Karpas-422 (cell line): Measurements from ENCODE around the gene STK40. TPM values are rescaled to one million over a fixed set of nuclear protein-coding genes. Genes with fewer than 3 reads are reported as not detected.

Source experiments
- DNase-seq: peaks from one replicate; pipeline ENCODE4 v3.0.0-alpha.2; 2015
- H2AFZ ChIP-seq: fragments of 200-600 bp; sonication (generic); 2 replicates; pipeline ENCODE4 v1.6.1; 2014; ENCODE audit warnings: antibody characterized with exemption, low read length, mixed read lengths
- H3K27ac ChIP-seq: fragments of 200-600 bp; sonication (generic); 2 replicates; pipeline ENCODE4 v1.5.1; 2014; ENCODE audit warnings: mild to moderate bottlenecking, low read length, moderate library complexity
- H3K27me3 ChIP-seq: fragments of 200-600 bp; sonication (generic); 2 replicates; pipeline ENCODE4 v1.6.1; 2014; ENCODE audit warnings: low read length, mixed read lengths
- H3K36me3 ChIP-seq: fragments of 200-600 bp; sonication (generic); 2 replicates; pipeline ENCODE4 v1.6.1; 2014; ENCODE audit warnings: low read length, mixed read lengths; ENCODE audit not compliant: insufficient read depth
- H3K4me1 ChIP-seq: fragments of 200-600 bp; sonication (generic); 2 replicates; pipeline ENCODE4 v1.6.1; 2014; ENCODE audit warnings: mild to moderate bottlenecking, low read length, mixed read lengths
- H3K4me2 ChIP-seq: fragments of 200-600 bp; sonication (generic); 2 replicates; pipeline ENCODE4 v1.6.1; 2014; ENCODE audit warnings: low read length, low read depth, mild to moderate bottlenecking; ENCODE audit not compliant: poor library complexity, severe bottlenecking
- H3K4me3 ChIP-seq: fragments of 200-600 bp; sonication (generic); 2 replicates; pipeline ENCODE4 v1.5.1; 2014; ENCODE audit warnings: mild to moderate bottlenecking, antibody characterized with exemption, low read length, mixed read lengths
- H3K79me2 ChIP-seq: fragments of 200-600 bp; sonication (generic); 2 replicates; pipeline ENCODE4 v1.6.1; 2014; ENCODE audit warnings: mild to moderate bottlenecking, low read length, mixed read lengths
- H3K9ac ChIP-seq: fragments of 200-600 bp; sonication (generic); 2 replicates; pipeline ENCODE4 v1.6.0; 2014; ENCODE audit warnings: low read length
- H3K9me2 ChIP-seq: fragments of 200-600 bp; sonication (generic), shearing (Covaris generic); replicated peaks from 2 replicates; pipeline ENCODE4 v1.6.0; 2014; ENCODE audit warnings: mild to moderate bottlenecking, low read length, moderate library complexity; ENCODE audit not compliant: insufficient read depth
- H3K9me3 ChIP-seq: fragments of 300-700, 200-600 bp; sonication (generic); 2 replicates; pipeline ENCODE4 v1.6.1; 2014; ENCODE audit warnings: low read length, mixed read lengths
- H4K20me1 ChIP-seq: fragments of 200-600 bp; sonication (generic); 2 replicates; pipeline ENCODE4 v1.6.1; 2014; ENCODE audit warnings: mild to moderate bottlenecking, antibody characterized with exemption, low read length, low read depth; ENCODE audit not compliant: insufficient read depth
- total RNA-seq: library from RNA; depleted of rRNA; stranded (reverse); fragments of >200 nt; shearing (Covaris generic); gene quantifications from 2 replicates; pipeline ENCODE4 v1.2.3, GENCODE V29; 2014; ENCODE audit warnings: low replicate concordance

The STK40 gene
- total RNA-seq, 1 experiment from 2014 or later: 27.0 TPM

- no peaks in the 10 kb centered on the region for H3K9me2 ChIP-seq
- H3K4me2 ChIP-seq: peak overlapping the region; percentile 73
Observed at GRCh38 chr1:36305915-36306209, 79.9 kb downstream of the STK40 start.

GRCh38 chr1:36304970-36305914, 80.5 kb downstream of the STK40 start:
- Histone ChIP-seq H3K9ac (peak overlapping the region; percentile 72; the same call in 1 of the 2 replicates), H3K27ac (no peak overlapping the region), H3K4me3 (no peak overlapping the region; the same call in 1 of the 2 replicates), H4K20me1 (no peaks in the 10 kb centered on the region), H3K36me3 (peaks cover 25% of the 10 kb centered on the region; the same call in 1 of the 2 replicates), H2AFZ (no peak overlapping the region), H3K4me1 (peaks cover 20% of the 10 kb centered on the region), H3K27me3 (no peaks in the 10 kb centered on the region), H3K79me2 (peaks cover 13% of the 10 kb centered on the region), H3K9me2 (no peaks in the 10 kb centered on the region), H3K9me3 (no peaks in the 10 kb centered on the region), H3K4me2 (no peak overlapping the region)
- no peak for DNase-seq

More at GRCh38 chr1:36305915-36306209, 79.9 kb downstream of the STK40 start:
- H4K20me1 ChIP-seq: no peaks in the 10 kb centered on the region
- H3K9ac ChIP-seq: peak overlapping the region; percentile 72
- peak overlapping the region; percentile 69; the same call in 1 of the 2 replicates for H3K4me3 ChIP-seq
- no peak overlapping the region for H2AFZ ChIP-seq
- H3K36me3 ChIP-seq: peaks cover 23% of the 10 kb centered on the region
- H3K27ac ChIP-seq: no peak overlapping the region
- H3K27me3 ChIP-seq: no peaks in the 10 kb centered on the region
- H3K79me2 ChIP-seq: peaks cover 13% of the 10 kb centered on the region
- peaks cover 20% of the 10 kb centered on the region for H3K4me1 ChIP-seq
- no peak for DNase-seq
- H3K9me3 ChIP-seq: no peaks in the 10 kb centered on the region

GRCh38 chr1:36304521-36304920, 81.2 kb downstream of the STK40 start:
- Histone ChIP-seq H3K9me3 (no peaks in the 10 kb centered on the region), H3K79me2 (peaks cover 13% of the 10 kb centered on the region), H3K4me3 (no peak overlapping the region), H3K36me3 (peaks cover 29% of the 10 kb centered on the region; the same call in 1 of the 2 replicates), H3K27me3 (no peaks in the 10 kb centered on the region), H3K9me2 (no peaks in the 10 kb centered on the region), H3K4me1 (peaks cover 20% of the 10 kb centered on the region), H3K27ac (no peak overlapping the region), H3K4me2 (no peak overlapping the region), H2AFZ (no peak overlapping the region), H3K9ac (no peak overlapping the region), H4K20me1 (no peaks in the 10 kb centered on the region)
- DNase-seq: no peak

- H3K79me2 ChIP-seq: peaks cover 13% of the 10 kb centered on the region
- H3K27ac ChIP-seq: no peak overlapping the region
- no peak overlapping the region for H2AFZ ChIP-seq
- no peak overlapping the region for H3K4me3 ChIP-seq
- H4K20me1 ChIP-seq: no peaks in the 10 kb centered on the region
- H3K27me3 ChIP-seq: no peaks in the 10 kb centered on the region
- H3K36me3 ChIP-seq: peaks cover 29% of the 10 kb centered on the region; the same call in 1 of the 2 replicates
- DNase-seq: no peak
- no peak overlapping the region for H3K9ac ChIP-seq
- no peaks in the 10 kb centered on the region for H3K9me3 ChIP-seq
- peaks cover 20% of the 10 kb centered on the region for H3K4me1 ChIP-seq
- no peaks in the 10 kb centered on the region for H3K9me2 ChIP-seq
- no peak overlapping the region for H3K4me2 ChIP-seq
Observed at GRCh38 chr1:36303650-36304360, 81.9 kb downstream of the STK40 start.

GRCh38 chr1:36303244-36303643, 82.5 kb downstream of the STK40 start:
- Histone ChIP-seq H3K9ac (no peak overlapping the region), H3K27me3 (no peaks in the 10 kb centered on the region), H3K4me2 (no peak overlapping the region), H3K4me1 (peaks cover 20% of the 10 kb centered on the region), H3K4me3 (no peak overlapping the region), H3K9me2 (no peaks in the 10 kb centered on the region), H3K27ac (no peak overlapping the region), H3K36me3 (peaks cover 30% of the 10 kb centered on the region; the same call in 1 of the 2 replicates), H4K20me1 (no peaks in the 10 kb centered on the region), H3K9me3 (no peaks in the 10 kb centered on the region), H3K79me2 (peaks cover 10% of the 10 kb centered on the region), H2AFZ (no peak overlapping the region)
- DNase-seq: no peak

- Histone ChIP-seq H3K4me2 (no peak overlapping the region), H3K36me3 (peaks cover 35% of the 10 kb centered on the region; the same call in 1 of the 2 replicates)
Observed at GRCh38 chr1:36301220-36301619, 84.5 kb downstream of the STK40 start.

GRCh38 chr1:36300526-36300925, 85.2 kb downstream of the STK40 start:
- H3K4me1 ChIP-seq: peaks cover under 1% of the 10 kb centered on the region; the same call in 1 of the 2 replicates
- no peaks in the 10 kb centered on the region for H3K9me3 ChIP-seq
- H2AFZ ChIP-seq: no peak overlapping the region
- H4K20me1 ChIP-seq: no peaks in the 10 kb centered on the region
- H3K4me3 ChIP-seq: no peak overlapping the region
- no peaks in the 10 kb centered on the region for H3K9me2 ChIP-seq
- no peak overlapping the region for H3K27ac ChIP-seq
- H3K79me2 ChIP-seq: no peaks in the 10 kb centered on the region; the same call in 1 of the 2 replicates
- no peak overlapping the region for H3K4me2 ChIP-seq
- H3K27me3 ChIP-seq: no peaks in the 10 kb centered on the region
- no peak overlapping the region for H3K9ac ChIP-seq
- H3K36me3 ChIP-seq: peaks cover 35% of the 10 kb centered on the region; the same call in 1 of the 2 replicates
- DNase-seq: no peak

More at GRCh38 chr1:36301220-36301619, 84.5 kb downstream of the STK40 start:
- Histone ChIP-seq H2AFZ (no peak overlapping the region), H3K9me2 (no peaks in the 10 kb centered on the region), H3K79me2 (no peaks in the 10 kb centered on the region; the same call in 1 of the 2 replicates), H3K4me3 (no peak overlapping the region), H3K4me1 (peaks cover 7% of the 10 kb centered on the region), H3K27ac (no peak overlapping the region), H4K20me1 (no peaks in the 10 kb centered on the region), H3K27me3 (no peaks in the 10 kb centered on the region), H3K9me3 (no peaks in the 10 kb centered on the region), H3K9ac (no peak overlapping the region)
- no peak for DNase-seq

GRCh38 chr1:36298640-36299039, 87.1 kb downstream of the STK40 start:
- Histone ChIP-seq H3K4me1 (no peaks in the 10 kb centered on the region), H3K9ac (no peak overlapping the region), H3K9me2 (no peaks in the 10 kb centered on the region), H2AFZ (no peak overlapping the region), H4K20me1 (no peaks in the 10 kb centered on the region), H3K36me3 (peaks cover 41% of the 10 kb centered on the region; the same call in 1 of the 2 replicates), H3K4me2 (no peak overlapping the region), H3K27ac (no peak overlapping the region), H3K9me3 (no peaks in the 10 kb centered on the region), H3K27me3 (no peaks in the 10 kb centered on the region), H3K4me3 (no peak overlapping the region), H3K79me2 (no peaks in the 10 kb centered on the region; the same call in 1 of the 2 replicates)
- DNase-seq: no peak
